HG02973 (cell line): ENCODE results near the gene PODXL.
A peak's percentile ranks its signal among the peaks of the same experiment; 100 is the strongest.
"Not testable (repeated sequence)": the region's sequence is repeated elsewhere in the genome, so short reads cannot be mapped to it uniquely, and the experiment has no call there.

ENCODE experiments used
- ATAC-seq: cut with Tn5 transposase; IDR thresholded peaks from one replicate; pipeline ENCODE4 v1.9.1; 2021; ENCODE audit warnings: moderate library complexity; ENCODE audit not compliant: unreplicated experiment

PODXL gene

DNA sequence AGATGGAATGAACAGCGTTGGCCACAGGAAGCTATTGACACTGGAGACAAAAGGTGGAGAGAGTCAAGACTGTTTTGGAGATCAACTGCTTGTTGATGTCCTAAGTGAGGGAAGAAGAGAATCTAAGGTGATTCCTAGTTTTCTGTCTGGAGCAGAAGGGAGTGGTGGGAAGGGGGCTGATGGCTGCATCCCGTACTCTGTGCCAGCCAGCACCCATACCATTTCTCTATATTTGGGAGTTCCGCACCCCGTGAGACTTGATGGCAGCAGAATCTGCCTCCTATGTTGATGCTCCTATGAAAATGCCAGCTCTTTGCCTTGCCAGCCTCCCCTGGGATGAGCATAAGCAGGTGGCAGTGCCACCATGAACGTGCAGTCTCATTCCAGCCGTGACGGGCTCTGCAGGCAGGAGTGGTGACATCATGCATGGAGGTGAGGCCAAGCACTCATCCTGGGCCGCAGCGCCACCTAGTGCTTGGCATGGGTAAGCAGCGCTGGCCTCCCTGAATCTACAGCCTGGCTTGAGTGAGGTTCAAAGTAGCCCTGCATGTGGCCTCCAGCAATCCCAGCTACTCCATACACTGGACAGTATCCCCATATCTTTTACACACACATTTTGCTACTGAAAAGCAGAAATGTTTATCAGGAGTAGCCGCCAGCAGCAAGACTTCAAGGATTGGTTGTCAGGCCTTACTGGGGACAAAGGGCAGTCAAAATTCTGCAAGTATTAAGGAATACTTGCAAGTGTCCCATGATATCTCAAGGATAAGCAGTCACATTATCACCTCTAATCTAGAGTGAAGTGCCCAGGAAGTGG, 43.0 kb downstream of the PODXL start:
- ATAC-seq, result peak; percentile 93

GRCh38 chr7:131511774-131512535, 44.5 kb downstream of the PODXL start:
- no peak for ATAC-seq

GRCh38 chr7:131511071-131511470, 45.4 kb downstream of the PODXL start:
- ATAC-seq, result no peak

- ATAC-seq, result no peak
These were observed 46.6 kb downstream of the PODXL start for GRCh38 chr7:131509781-131510180.

DNA sequence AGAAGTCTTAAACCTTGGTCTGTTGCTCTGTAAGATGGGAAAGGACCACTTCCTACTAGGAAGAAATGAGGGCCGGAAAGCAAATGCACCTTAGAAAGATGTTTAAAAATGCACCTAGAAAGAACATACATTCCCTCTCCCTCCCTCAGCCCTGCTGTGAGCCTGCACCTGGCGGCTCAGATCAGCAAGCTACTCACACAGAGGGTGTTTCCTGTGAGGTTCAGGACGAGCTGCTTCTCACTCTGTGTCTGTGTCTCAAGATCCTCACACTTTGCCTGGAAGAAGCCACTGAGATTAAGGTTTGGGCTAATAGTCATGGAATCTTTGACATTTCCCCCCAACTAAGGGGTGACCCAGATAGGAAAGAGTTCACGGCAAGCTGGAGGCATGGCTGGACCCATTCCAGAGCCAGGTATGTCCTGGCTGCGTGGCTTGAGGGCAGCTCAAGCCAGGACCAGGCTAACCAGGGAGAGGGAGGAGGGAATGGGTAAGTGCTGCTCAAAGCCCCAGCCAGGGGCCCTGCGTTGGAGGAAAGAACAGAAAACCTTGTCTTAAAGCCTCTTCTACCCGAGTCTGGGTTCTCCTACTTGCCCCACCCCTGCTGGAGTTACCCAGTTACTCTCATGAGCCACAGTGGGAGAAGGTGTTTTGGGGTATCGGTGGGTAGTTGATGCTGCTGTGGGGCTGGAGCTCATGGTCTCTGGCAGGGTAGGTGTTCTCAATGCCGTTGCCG, 47.5 kb downstream of the PODXL start:
- no peak for ATAC-seq

DNA sequence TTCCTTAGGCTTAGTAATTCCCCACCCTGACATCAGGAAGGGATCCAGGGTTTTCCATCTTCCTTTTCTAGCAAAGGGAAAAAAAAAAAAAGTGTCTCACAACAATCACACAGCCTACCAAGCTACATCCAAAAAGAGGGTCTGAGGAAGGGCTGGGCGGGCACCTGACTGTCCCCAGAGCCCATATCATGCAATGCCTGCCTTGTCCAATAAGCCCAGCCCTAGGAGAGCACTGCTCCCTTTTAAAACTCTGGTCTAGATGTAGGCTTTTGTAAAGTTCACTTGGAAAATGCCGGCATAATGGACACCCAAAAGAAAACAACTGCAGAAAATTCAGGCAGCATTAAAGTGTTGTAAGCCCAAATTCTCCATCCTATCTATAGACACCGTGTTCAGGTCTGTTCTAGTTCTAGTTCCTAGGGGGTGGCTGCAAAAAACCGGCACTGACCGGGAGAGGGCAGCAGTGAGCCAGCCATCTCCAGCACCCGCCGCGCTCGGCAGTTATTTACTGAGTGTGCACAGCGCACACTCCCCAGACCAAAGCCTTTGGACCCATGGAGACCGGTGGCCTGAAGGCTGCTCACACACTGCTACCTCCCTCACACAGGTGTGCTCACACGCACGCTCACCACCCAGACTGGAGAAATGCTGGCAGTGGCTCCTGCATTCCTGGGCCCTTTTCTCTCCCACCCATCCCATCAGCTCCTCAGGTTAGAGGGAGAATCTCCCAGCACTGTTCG, 48.7 kb downstream of the PODXL start:
- ATAC-seq, result peak; percentile 76

DNA sequence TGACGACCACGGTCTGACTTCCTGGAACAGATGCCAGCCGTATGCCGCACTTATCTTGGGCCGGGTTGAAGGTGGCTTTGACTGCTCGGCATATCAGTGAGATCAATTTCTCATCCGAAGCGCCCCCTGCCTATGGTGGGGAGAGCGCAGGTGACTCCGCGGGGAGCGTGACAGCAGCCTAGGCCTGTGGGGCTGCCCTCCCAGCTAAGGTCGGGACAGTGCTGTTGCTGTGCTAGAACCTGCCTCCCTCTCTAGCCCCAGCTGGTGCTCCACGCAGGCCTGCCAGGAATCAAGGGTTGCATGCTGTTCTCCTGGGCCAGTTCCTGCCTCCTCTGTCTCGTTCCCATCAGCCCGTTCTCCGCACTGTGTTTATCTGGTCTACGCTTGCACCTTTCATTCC, 49.8 kb downstream of the PODXL start:
- no peak for ATAC-seq

DNA sequence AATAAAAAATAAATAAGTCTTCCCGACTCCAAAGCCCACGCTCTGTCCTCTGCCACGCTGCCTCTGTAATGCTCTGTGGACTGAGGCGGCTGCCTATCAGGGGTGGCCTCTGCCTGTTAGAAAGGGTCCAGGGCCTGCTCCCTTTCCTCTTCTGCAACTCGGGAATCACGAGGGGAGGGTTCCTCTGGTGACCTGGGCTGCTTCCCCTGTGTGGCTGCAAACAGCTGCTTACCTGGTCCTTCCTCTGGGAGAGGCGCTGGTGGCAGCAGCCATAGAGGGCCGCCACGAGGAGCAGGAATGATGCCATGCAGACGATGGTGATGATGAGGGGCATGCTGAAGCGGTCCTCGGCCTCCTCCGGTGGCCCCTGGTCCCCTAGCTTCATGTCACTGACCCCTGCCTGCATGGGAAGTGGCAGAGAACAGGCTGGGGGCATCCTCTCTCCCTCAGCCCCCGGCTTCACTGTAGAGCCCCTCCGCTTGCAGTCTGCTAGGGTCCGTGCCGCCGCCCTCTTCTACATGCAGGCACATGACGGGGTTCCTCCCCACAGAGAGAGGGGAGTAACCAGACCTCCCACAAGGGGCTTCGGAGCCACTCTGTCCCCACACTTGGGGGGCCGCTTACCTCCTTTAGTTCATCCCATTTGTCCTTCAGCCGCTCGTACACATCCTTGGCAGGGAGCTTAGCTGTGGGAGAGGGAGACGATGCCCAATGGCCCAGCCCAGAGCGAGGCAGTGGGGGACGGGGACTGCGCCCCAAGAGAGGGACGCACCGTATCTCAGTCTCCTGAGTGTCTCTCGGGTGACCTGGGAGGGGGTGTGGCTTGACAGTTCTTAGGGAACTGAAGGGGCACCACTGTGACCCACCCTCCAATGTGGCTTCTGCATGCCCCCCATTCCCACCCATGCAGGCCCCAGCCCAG, 50.5 kb downstream of the PODXL start:
- ATAC-seq, result no peak

DNA sequence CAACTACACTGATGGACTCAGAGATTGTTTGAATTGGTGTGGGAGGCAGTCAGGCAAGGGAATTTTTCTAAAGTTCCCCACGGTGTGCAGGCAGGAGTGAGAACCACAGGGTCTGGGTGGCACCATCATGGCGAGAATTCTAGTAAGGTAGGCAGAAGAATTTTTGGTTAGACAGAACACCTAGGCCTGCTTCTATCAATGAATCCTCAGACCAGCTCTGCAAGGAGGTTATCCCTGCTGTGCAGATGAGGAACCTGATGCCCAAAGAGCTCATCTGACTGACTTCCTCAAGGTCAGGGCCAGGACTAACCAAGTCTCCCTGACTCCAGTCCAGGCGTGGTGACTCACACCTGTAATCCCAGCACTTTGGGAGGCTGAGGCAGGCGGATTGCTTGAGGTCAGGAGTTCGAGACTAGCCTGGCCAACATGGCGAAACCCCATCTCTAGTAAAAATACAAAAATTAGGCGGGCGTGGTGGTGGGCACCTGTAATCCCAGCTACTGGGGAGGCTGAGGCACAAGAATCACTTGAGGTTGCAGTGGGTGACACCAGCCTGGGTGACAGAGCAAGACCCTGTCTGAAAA, 51.3 kb downstream of the PODXL start:
- not testable (repeated sequence) for ATAC-seq

DNA sequence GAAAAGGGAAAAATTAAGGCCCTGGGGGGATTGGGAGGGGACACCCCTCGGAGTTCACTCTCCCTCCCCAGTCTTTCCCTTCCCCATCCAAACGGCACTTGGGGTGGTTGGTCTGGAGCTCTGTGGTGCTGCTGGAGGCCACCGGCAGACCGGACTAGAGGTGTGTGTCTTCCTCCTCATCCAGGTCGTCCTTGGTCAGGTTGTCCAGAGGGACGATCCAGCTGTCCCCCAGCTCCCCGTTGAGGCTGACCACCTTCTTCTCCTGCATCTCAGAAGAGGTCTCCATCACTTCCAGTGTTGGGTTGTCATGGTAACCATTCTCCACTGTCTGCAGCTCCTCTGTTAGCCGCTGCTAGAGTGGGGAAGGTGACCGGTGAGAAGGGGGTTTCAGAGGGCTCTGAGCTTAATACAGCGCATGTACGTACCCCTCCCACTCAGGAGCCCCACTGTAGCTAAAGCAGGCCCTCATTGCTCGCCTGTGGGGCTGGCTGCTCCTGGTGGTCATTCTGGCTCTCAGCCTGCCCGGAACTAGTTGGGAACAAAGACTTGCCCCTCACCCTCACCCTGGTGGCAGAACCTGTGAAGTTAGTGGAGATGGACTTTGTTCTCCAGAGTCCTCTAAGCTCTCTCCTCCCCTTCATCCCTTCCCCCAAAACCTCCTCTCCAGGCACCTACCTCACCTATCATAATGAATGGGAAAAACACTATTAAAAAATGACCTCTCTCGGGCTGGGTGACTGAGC, 52.1 kb downstream of the PODXL start:
- no peak for ATAC-seq

DNA sequence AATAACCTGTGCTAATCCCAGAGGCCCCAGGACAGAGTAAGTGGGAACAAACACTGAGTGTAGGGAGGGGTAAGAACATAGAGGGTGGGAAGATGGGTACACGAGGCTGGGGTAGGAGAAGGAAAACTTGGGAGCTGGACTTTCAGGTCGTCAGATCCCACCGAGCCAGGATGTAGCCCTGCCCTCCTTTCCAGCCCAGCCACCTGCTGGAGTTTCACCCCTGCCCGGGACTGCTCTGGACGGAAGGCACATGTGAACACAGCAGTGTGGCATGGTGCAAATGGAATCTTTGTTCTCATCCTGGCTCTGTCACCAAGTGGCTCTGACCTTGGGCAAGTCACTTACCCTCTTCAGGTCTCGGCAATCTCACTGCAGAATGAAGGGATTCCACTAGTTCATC, 52.8 kb downstream of the PODXL start:
- no peak for ATAC-seq

DNA sequence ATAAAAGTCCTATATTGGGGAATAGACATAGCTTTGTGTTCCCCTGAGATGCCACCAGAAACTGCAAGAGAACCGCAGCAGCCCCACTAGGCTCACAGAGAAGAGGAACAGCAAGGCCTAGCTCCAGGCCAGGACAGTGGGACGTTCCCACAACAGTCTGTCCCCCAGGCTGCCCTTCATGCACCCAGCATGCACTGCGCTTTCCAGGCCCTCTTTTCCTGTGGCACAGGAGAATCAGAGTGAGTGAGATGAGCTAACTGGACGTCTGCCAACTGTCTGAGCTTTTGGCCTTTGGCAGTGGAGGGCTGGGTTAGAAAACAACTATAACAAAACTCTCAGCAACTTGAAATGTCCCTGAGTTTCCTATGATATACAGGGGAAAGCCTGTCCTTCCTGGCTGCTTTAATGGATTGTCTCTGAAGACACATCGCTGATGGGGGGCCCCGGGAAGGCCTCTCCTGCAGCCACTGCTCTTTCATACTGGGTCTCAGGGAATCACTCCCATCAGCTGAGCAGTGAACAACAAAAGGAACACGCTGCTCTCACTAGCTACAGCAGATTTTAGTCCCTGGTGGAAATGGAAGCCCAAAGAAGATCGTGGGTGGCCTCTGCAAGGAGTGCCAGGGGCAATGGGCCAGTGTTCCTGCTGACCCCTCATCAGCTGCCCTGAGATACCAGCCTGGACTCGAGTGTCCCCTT, 53.5 kb downstream of the PODXL start:
- ATAC-seq, result no peak

DNA sequence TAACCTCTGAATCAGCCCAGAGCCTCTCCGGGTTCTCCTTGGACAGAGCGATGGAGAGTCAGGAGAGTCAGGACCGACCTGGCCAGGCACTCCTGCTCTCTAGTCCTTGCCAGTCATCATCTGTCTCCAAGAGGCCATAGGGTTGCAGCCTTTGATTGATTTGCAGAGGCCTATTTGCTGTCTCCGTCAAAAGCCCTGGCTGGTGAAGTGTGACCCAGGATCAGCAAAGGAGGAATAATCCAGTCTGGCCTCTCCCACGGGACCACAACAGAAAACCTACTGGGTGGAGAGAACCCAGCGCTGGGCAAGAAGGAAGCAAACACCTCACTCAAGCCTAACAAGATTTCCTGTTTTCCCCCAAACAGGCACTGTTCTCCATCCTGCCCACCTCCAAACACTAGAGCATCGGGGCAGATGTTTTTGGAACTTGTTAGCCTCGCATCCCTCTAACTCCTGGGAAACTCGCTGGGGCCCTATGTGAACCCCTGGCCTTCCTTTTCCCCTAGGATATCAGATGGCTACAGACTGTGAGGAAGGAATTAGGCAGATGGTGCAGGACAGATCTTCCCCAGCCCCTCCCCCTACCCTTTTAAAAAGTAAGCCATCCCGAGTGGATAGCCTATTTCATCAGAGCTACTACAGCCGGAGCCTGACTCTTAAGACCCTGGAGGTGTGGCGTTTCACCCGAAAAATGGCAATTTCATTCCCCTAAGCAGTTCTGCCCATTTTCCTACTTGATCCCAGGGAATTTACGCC, 54.3 kb downstream of the PODXL start:
- no peak for ATAC-seq

DNA sequence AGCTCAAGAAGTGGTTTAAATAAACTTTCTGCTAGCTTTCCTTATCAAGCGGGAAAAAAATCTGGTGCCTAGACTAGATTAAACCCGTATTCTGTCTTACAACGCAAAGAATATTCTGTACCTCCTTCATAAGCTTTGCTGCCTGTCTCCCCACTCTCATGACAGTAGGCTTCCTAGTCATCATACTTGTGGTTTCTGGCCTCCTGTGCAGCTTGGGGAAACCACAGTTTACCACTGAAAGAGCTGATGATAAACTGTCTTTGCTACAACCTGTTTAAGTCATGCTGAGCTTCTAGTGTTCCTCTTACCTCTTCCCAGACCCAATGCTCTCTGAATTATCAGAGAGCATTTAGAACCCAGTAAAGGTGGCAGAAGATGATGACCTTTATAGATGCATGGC, 55.0 kb downstream of the PODXL start:
- ATAC-seq, result peak; percentile 77

DNA sequence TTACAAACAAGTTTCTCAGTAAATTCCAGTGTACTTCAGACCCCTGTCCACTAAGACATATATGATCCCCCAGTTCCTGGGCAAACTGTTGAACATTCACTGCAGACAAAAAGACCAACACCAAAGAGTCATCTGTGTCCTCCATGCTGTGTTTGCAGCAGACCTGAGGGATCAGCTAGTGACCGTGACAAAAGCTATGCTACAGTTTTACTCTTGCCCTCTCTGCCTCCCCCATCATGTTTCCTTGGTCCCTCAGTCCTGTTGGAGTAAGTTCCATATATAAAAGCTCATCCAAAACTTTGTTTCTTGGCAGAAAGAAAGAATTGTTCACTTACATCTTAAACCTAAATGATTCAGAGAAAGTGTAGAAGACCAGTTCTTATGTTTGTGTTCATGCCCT, 56.1 kb downstream of the PODXL start:
- no peak for ATAC-seq

GRCh38 chr7:131499801-131500200, 56.6 kb downstream of the PODXL start:
- no peak for ATAC-seq

GRCh38 chr7:131498237-131498885, 58.1 kb downstream of the PODXL start:
- ATAC-seq, result no peak
